Psoas muscle (tissue), 8 donors: ENCODE data around the gene PLXND1. TPM values are rescaled to one million over a fixed set of nuclear protein-coding genes. Genes with fewer than 3 reads are reported as not detected.
A peak's percentile ranks its signal among the peaks of the same experiment; 100 is the strongest.

Experiments
- ATAC-seq, 4 donors: fragments of 200-7000 bp; cut with Tn5 transposase; one replicate each; pipeline ENCODE4 v1.9.1; 2020; ENCODE audit warnings: moderate library complexity in 3 of 4, mild to moderate bottlenecking in 2 of 4
- DNase-seq, 2 donors: peaks; one replicate each; pipeline ENCODE4 v3.0.0-alpha.2; 2020
- H3K27ac ChIP-seq: fragments of 200-600 bp; one replicate; pipeline ENCODE4 v1.8.0; 2022
- H3K27me3 ChIP-seq, 3 donors: fragments of 200-600 bp in 1 of 3; one replicate each; pipeline versions ENCODE4 v1.6.1 to v1.8.0; 2013 to 2022; ENCODE audit warnings: low read length in 2 of 3, mild to moderate bottlenecking in 2 of 3, moderate library complexity in 1 of 3; ENCODE audit not compliant: insufficient read depth in 3 of 3
- H3K36me3 ChIP-seq, 2 donors: fragments of 200-600 bp in 1 of 2; one replicate each; pipeline versions ENCODE4 v1.6.1 to v1.8.0; 2013 to 2022; ENCODE audit warnings: low read depth in 1 of 2, mild to moderate bottlenecking in 1 of 2, moderate library complexity in 1 of 2; ENCODE audit not compliant: insufficient read depth in 1 of 2
- H3K4me1 ChIP-seq: fragments of 200-600 bp; one replicate; pipeline ENCODE4 v1.8.0; 2022
- H3K4me3 ChIP-seq: fragments of 200-600 bp; one replicate; pipeline ENCODE4 v1.8.0; 2022; ENCODE audit warnings: mild to moderate bottlenecking
- H3K9me3 ChIP-seq: fragments of 200-600 bp; one replicate; pipeline ENCODE4 v1.8.0; 2022
- CTCF ChIP-seq: fragments of 200-600 bp; IDR thresholded peaks from one replicate; pipeline ENCODE4 v1.8.0; 2022; ENCODE audit warnings: antibody characterized with exemption
- WGBS, 3 donors: extraction: QIAGEN DNeasy Blood & Tissue Kit; methylation state at CpG; one replicate each; pipeline versions ENCODE4 v1.1.6 to v1.1.7; 2013; 5-methylcytosine and 5-hydroxymethylcytosine counted together
- intact Hi-C, 2 donors: fragments of 100-400 bp; cut with DNase I; formaldehyde crosslinking; loops; one replicate each; pipeline versions ENCODE4 v1.11.0 to v1.14.2; 2022
- polyA plus RNA-seq, 3 donors: library from polyadenylated mRNA; stranded (reverse); fragments of 200-250 nt; gene quantifications; one replicate each; pipeline ENCODE4 v1.2.3, GENCODE V29; 2013
- total RNA-seq, 4 donors: library from RNA; stranded (reverse); fragmentation: NEBNext Ultra II Directional in 2 of 4; extraction: Animal tissue kit (Norgen Biotek cat#: 25700) in 2 of 4; gene quantifications; one replicate each; pipeline versions ENCODE4 v1.2.1 to v1.2.4, GENCODE V29; 2021 to 2023
- donor health status: healthy with polysubstance abuse.
- donor health status: DM: no; HTN: no; CAD: no; lungs with moderate emphysema.
- donor health status: Bipolar disorder and iron deficiency.
- donor health status: healthy.
- donor health status: DM: yes; HTN: yes; CAD: no.
- donor health status: DM: no; HTN: no; CAD: no.
- donor health status: DM: no; HTN: no; CAD: no.
- donor health status: DM: yes; HTN: yes; CAD: no.

PLXND1 gene
- total and polyA plus RNA-seq, 7 donors, result 15.5 to 49.9 (median 28.2) TPM

DNA sequence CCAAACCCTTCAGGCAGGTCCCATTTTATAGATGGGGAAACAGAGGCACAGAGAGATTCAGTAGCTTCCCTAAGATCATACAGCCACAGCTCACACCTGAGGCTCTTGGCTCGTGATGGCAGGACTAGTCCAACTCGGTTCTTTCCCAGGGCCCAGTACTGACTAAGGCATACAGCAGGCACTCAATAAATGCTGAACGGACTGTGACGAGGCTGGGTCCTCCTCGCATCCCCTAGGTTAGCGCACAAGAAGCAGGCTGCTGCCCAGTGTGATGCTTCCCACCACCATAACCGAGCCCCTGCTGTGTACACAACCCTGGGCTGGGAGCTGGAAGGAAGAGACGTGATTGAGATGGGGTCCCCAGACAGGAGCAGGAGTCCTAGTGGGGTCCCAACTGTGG lies 24.9 kb downstream of the PLXND1 start:
- Histone ChIP-seq H3K4me1 (no peaks in the 10 kb centered on the region), H3K9me3 (no peaks in the 10 kb centered on the region), H3K27ac (no peak overlapping the region), H3K27me3 (no peaks in the 10 kb centered on the region), H3K4me3 (no peak overlapping the region), H3K36me3 (peaks cover 0 to 30% of the 10 kb centered on the region in 2 donors)
- DNase-seq (no peak), ATAC-seq (no peak)
- WGBS, 3 donors, result 89 to 96% (median 92%) methylated on average over 8 of the region's 8 CpGs
- TF ChIP-seq CTCF, result no peak
- intact Hi-C loops, result no loop called here

GRCh38 chr3:129579991-129580390 lies 26.5 kb downstream of the PLXND1 start:
- Histone ChIP-seq H3K4me3 (no peak overlapping the region), H3K27ac (no peak overlapping the region), H3K4me1 (no peaks in the 10 kb centered on the region), H3K9me3 (no peaks in the 10 kb centered on the region), H3K36me3 (peaks cover 0 to 20% of the 10 kb centered on the region in 2 donors), H3K27me3 (no peaks in the 10 kb centered on the region)
- no peak for DNase-seq
- WGBS, 3 donors, result 69 to 81% (median 74%) methylated on average over 10 of the region's 10 CpGs
- no peak for ATAC-seq
- no peak for TF ChIP-seq CTCF
- intact Hi-C loops, result no loop called here

DNA sequence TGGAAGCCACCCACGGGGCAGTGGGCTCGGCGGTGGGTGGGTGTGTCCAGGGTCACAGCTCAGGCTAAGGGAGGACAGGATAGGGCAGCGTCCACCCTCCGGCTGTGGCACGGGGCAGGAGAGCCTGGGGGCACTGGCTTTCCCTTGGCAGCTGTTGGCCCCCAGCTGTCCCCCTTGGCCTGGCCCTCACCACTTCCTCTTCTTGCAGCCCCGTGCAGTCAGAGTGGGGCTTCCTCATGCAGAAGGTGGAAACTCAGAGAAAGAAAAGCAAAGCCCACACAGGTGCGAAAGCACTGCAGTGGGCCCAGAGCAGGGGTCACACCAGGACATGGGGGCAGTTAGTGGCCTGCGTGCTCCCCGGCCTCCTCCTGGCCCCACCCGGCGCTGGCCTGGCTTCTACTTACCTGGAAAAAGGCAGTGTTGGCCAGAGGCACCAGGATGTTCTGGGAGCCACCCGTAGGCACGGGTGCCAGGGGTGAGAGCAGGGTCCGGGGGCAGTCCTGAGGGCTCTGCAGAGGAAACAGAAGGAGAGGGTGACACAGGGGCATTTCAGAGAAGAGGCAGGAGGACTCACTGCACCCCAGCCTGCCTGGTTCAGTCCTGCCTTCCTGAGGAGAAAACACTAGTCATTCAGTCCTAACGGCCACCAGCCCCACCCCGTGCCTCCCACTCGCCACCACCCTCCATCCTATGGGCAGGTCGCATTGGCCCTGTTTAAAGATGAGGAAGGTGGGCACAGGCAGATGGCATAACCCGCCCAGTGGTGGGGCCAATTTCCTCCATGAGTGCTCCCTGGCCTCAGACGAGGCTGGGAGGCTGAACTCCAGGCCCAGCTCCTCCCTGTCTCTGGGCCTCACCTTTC lies 28.3 kb downstream of the PLXND1 start:
- no peak overlapping the region for H3K4me3 ChIP-seq
- 63 to 71% (median 64%) methylated on average over 21 of the region's 21 CpGs for WGBS, 3 donors
- no peaks in the 10 kb centered on the region for H3K4me1 ChIP-seq
- H3K36me3 ChIP-seq, result peaks cover 0 to 25% of the 10 kb centered on the region in 2 donors
- H3K27ac ChIP-seq, result no peak overlapping the region
- no peaks in the 10 kb centered on the region for H3K27me3 ChIP-seq
- intact Hi-C loops, result no loop called here
- ATAC-seq (peak in 3 of 4 donors; percentile 5 to 32 (median 21)), DNase-seq (peak in 1 of 2 donors; percentile 47)
- H3K9me3 ChIP-seq, result no peaks in the 10 kb centered on the region
- no peak for TF ChIP-seq CTCF

DNA sequence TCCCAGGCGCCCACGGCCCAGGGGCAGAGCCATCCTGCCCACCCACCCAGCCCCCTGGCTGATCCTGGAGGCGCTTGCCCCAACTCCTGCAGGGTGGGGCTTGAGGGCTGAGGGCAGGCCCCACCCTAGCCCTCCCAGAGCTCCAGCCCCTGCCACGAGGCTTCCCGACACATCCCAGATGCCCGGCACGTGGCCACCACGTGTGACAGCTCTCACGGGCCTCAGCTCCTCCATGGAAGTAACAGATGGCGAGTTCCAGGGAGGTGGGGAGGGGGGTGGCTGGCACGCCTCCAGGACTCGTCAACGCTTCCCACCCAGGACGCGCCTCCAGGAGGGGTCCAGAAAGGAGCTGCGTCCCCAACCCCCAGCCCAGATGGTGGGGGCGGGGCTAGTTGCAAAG lies 29.1 kb downstream of the PLXND1 start:
- no peak for TF ChIP-seq CTCF
- ATAC-seq (peak; percentile 10 to 60 (median 26)), DNase-seq (peak; percentile 64 to 82)
- WGBS, 3 donors, result 40 to 60% (median 48%) methylated on average over 16 to 17 of the region's 17 CpGs
- Histone ChIP-seq H3K36me3 (peaks cover 0 to 25% of the 10 kb centered on the region in 2 donors), H3K9me3 (no peaks in the 10 kb centered on the region), H3K27ac (peak overlapping the region; percentile 36), H3K4me1 (no peaks in the 10 kb centered on the region), H3K27me3 (no peaks in the 10 kb centered on the region), H3K4me3 (no peak overlapping the region)
- intact Hi-C loops, result no loop called here
